Right lobe of liver (tissue), 4 donors: Measurements from ENCODE around the gene ASCC3.

Source experiments
- POLR2A ChIP-seq: fragments of 450-650 bp; IDR thresholded peaks from one replicate; pipeline ENCODE4 v1.6.1; 2017; ENCODE audit warnings: antibody characterized with exemption, mild to moderate bottlenecking
- TF ChIP-seq, protein P1 (sequence below), 4 donors: fragments of 200-600 bp in 3 of 4; fragments of 450-650 bp in 1 of 4; IDR thresholded peaks; one replicate each; pipeline versions ENCODE4 v1.5.1 to v1.8.0; 2016 to 2022; ENCODE audit warnings: antibody characterized with exemption in 4 of 4, mild to moderate bottlenecking in 2 of 4
- donor health status: DM: no; HTN: no; CAD: no.
- donor health status: DM: no; HTN: no; CAD: no.
- donor health status: DM: no; HTN: yes; CAD: no.

DNA sequence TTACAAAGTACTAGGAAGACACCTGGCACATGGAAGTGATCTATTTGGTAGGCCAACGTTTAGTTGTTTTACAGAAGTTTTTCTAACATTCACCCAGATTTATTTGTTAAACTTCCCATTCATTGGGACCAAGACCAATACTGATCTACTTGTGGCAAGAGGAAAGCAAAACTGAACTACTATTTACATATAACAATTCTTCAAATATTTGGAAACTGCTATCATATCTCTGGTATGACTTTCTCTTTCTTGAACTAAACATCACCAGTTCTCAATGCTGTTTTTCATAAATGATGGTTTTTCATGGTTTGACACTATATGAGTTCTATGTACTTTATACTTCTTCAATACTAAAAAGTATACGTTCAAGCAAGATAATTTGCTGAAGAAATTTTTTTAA lies 189.2 kb downstream of the ASCC3 start:
- TF ChIP-seq POLR2A, result no peak
- TF ChIP-seq, protein P1, sequence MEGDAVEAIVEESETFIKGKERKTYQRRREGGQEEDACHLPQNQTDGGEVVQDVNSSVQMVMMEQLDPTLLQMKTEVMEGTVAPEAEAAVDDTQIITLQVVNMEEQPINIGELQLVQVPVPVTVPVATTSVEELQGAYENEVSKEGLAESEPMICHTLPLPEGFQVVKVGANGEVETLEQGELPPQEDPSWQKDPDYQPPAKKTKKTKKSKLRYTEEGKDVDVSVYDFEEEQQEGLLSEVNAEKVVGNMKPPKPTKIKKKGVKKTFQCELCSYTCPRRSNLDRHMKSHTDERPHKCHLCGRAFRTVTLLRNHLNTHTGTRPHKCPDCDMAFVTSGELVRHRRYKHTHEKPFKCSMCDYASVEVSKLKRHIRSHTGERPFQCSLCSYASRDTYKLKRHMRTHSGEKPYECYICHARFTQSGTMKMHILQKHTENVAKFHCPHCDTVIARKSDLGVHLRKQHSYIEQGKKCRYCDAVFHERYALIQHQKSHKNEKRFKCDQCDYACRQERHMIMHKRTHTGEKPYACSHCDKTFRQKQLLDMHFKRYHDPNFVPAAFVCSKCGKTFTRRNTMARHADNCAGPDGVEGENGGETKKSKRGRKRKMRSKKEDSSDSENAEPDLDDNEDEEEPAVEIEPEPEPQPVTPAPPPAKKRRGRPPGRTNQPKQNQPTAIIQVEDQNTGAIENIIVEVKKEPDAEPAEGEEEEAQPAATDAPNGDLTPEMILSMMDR (IDR thresholded peaks at IDR 0.05), result no peak
